Activated CD8-positive, alpha-beta T cell treated with anti-CD3 and anti-CD28 coated beads for 36 hours (primary cell): ENCODE measurements around the gene GJB2. TPM values are rescaled to one million over a fixed set of nuclear protein-coding genes. Genes with fewer than 3 reads are reported as not detected.

ENCODE experiments used
- ATAC-seq: fragments of 200-7000 bp; cut with Tn5 transposase; one replicate; pipeline ENCODE4 v1.10.0; 2021; ENCODE audit warnings: mild to moderate bottlenecking, moderate library complexity
- CTCF ChIA-PET: fragments of 350-600 bp; sonication (Branson Sonifier 250); formaldehyde crosslinking; loops from one replicate; lab custom pipeline; 2021; ENCODE audit warnings: antibody characterized with exemption; lab: Charles Lee
- POLR2A ChIA-PET: fragments of 350-600 bp; sonication (Branson Sonifier 250); formaldehyde crosslinking; loops from one replicate; lab custom pipeline; 2021; ENCODE audit warnings: antibody characterized with exemption; lab: Charles Lee
- DNase-seq: peaks from one replicate; pipeline ENCODE4 v3.0.0-alpha.2; 2020
- H3K27ac Mint-ChIP-seq: one replicate; pipeline ENCODE4 v1.8.0; 2021; ENCODE audit warnings: mild to moderate bottlenecking, mixed read lengths
- H3K27me3 Mint-ChIP-seq: one replicate; pipeline ENCODE4 v1.8.0; 2021; ENCODE audit warnings: mixed read lengths
- H3K36me3 Mint-ChIP-seq: one replicate; pipeline ENCODE4 v1.8.0; 2021; ENCODE audit warnings: low read depth, mixed read lengths
- H3K4me1 Mint-ChIP-seq: one replicate; pipeline ENCODE4 v1.8.0; 2021; ENCODE audit warnings: low read depth, mixed read lengths
- H3K4me3 Mint-ChIP-seq: one replicate; pipeline ENCODE4 v1.8.0; 2021; ENCODE audit warnings: mild to moderate bottlenecking, moderate library complexity, mixed read lengths
- H3K9me3 Mint-ChIP-seq: one replicate; pipeline ENCODE4 v1.8.0; 2021; ENCODE audit warnings: mixed read lengths
- CTCF ChIP-seq: fragments of 200-600 bp; IDR thresholded peaks from one replicate; pipeline ENCODE4 v1.8.0; 2022; ENCODE audit warnings: antibody characterized with exemption, mild to moderate bottlenecking
- intact Hi-C: fragments of 100-400 bp; cut with micrococcal nuclease; formaldehyde crosslinking; loops from one replicate; pipeline ENCODE4 v1.10.0; 2022
- total RNA-seq, 2 experiments: library from RNA; stranded (reverse); gene quantifications; one replicate each; pipeline ENCODE4 v1.2.3, GENCODE V29; 2021

GJB2 gene
- total RNA-seq, 2 experiments from 2014 or later: 0.83 to 1.1 TPM

GRCh38 chr13:20142927-20143480, 49.7 kb downstream of the GJB2 start:
- H3K27ac Mint-ChIP-seq: no peak overlapping the region
- POLR2A ChIA-PET: interaction anchor here (0.8 to 1.5 kb wide), 2 partner anchors 17 to 18 kb away, joined by 3 read pairs; partner anchors contain the start of gene GJA3
- no peak for DNase-seq
- H3K27me3 Mint-ChIP-seq: peaks cover 52% of the 10 kb centered on the region
- no peaks in the 10 kb centered on the region for H3K36me3 Mint-ChIP-seq
- intact Hi-C loops: no loop called here
- TF ChIP-seq CTCF: no peak
- ATAC-seq: no peak
- H3K4me3 Mint-ChIP-seq: no peak overlapping the region
- CTCF ChIA-PET: interaction anchor here (2.3 kb wide), 1 partner anchor 15 kb away, joined by 11 read pairs; no protein-coding TSS in a partner anchor
- H3K9me3 Mint-ChIP-seq: no peaks in the 10 kb centered on the region
- H3K4me1 Mint-ChIP-seq: no peaks in the 10 kb centered on the region

GRCh38 chr13:20142023-20142926, 50.5 kb downstream of the GJB2 start:
- Mint-ChIP-seq H3K4me3 (no peak overlapping the region), H3K27ac (no peak overlapping the region), H3K27me3 (peaks cover 55% of the 10 kb centered on the region), H3K4me1 (peaks cover 2% of the 10 kb centered on the region), H3K9me3 (no peaks in the 10 kb centered on the region), H3K36me3 (no peaks in the 10 kb centered on the region)
- CTCF ChIA-PET: interaction anchor here (1.8 to 2.3 kb wide), 2 partner anchors 14 to 22 kb away, joined by 7 to 11 read pairs; no protein-coding TSS in a partner anchor
- POLR2A ChIA-PET: interaction anchor here (0.8 to 1.5 kb wide), 2 partner anchors 17 to 19 kb away, joined by 3 read pairs; partner anchors contain the start of gene GJA3
- TF ChIP-seq CTCF: no peak
- no peak for DNase-seq
- ATAC-seq: no peak
- intact Hi-C loops: no loop called here

- H3K36me3 Mint-ChIP-seq: no peaks in the 10 kb centered on the region
- peaks cover 5% of the 10 kb centered on the region for H3K4me1 Mint-ChIP-seq
- DNase-seq (no peak), ATAC-seq (no peak)
- peaks cover 62% of the 10 kb centered on the region for H3K27me3 Mint-ChIP-seq
- H3K9me3 Mint-ChIP-seq: no peaks in the 10 kb centered on the region
- CTCF ChIA-PET: interaction anchor here (1.0 to 2.3 kb wide), 3 partner anchors 14 to 56 kb away, joined by 3 to 11 read pairs (median 7); no protein-coding TSS in a partner anchor
- no peak overlapping the region for H3K4me3 Mint-ChIP-seq
- POLR2A ChIA-PET: no interaction called here
- no peak overlapping the region for H3K27ac Mint-ChIP-seq
- no peak for TF ChIP-seq CTCF
- intact Hi-C loops: no loop called here
Observed at GRCh38 chr13:20141238-20142022, 51.3 kb downstream of the GJB2 start.

GRCh38 chr13:20140487-20140886, 52.3 kb downstream of the GJB2 start:
- ChIA-PET CTCF (interaction anchor here (1.0 to 1.8 kb wide), 2 partner anchors 24 to 56 kb away, joined by 3 to 7 read pairs; no protein-coding TSS in a partner anchor), POLR2A (no interaction called here)
- Mint-ChIP-seq H3K36me3 (no peaks in the 10 kb centered on the region), H3K9me3 (no peaks in the 10 kb centered on the region), H3K4me3 (no peak overlapping the region), H3K27me3 (peaks cover 64% of the 10 kb centered on the region), H3K4me1 (peaks cover 6% of the 10 kb centered on the region), H3K27ac (no peak overlapping the region)
- no peak for DNase-seq
- ATAC-seq: no peak
- intact Hi-C loops: no loop called here
- no peak for TF ChIP-seq CTCF
